Posterior vena cava (tissue), 2 donors: Measurements from ENCODE around the gene ALS2CL. TPM values are rescaled to one million over a fixed set of nuclear protein-coding genes. Genes with fewer than 3 reads are reported as not detected.

ENCODE experiments used
- DNase-seq: peaks from one replicate; pipeline ENCODE4 v3.0.0-alpha.2; 2020; ENCODE audit warnings: low spot score
- intact Hi-C, 2 donors: fragments of 100-400 bp; cut with DNase I; formaldehyde crosslinking; loops; one replicate each; pipeline versions ENCODE4 v1.14.1 to v1.14.2; 2022 to 2023
- total RNA-seq, 2 donors: library from RNA; stranded (reverse); fragmentation: NEBNext Ultra II Directional; extraction: Animal tissue kit (Norgen Biotek cat#: 25700); gene quantifications; one replicate each; pipeline ENCODE4 v1.2.1, GENCODE V29; 2021
- donor health status: DM: yes; HTN: yes; CAD: no.
- donor health status: DM: yes; HTN: yes; CAD: no.

The ALS2CL gene
- total RNA-seq, 2 donors from 2014 or later, result 12.1 to 12.5 TPM

DNA sequence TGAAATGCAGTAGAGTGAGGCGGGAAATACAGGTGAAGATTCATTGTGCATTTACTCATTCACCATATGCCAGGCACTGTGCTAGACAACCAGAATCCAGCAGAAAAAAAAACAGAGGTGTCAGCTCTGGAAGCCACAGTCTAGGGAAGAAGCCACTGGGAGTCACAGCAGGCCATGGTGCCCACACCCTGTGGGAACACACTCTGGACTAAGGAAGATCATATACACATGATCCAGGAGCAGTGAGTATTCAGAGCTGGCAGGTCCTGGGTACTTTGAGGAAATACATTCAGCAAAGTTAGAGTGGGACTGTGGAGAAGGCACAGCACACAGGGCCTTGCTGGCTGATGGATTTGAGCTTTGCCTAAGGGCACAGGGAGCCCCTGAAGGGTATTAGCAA is 66.4 kb downstream of the ALS2CL start:
- no peak for DNase-seq
- intact Hi-C loops, result no loop called here

DNA sequence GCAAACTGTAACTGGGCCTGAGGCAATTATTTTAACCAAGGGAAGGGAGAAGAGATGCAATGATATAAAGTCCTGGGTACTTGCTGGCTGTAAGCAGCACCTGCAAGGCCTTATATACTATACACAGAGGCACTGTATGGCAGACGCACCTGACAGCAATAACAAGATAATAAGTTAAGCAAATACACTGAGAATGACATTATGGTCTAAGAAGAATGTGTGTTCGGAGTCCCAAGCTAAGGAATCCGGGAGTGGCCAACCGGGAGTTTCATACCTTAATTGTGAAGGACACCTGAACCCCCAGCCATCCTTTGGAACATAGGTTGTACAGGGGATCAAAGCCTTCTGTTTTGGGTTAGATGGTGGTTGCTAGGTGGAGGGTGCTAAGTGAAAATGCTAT is 67.4 kb downstream of the ALS2CL start:
- DNase-seq, result no peak
- intact Hi-C loops, result no loop called here

DNA sequence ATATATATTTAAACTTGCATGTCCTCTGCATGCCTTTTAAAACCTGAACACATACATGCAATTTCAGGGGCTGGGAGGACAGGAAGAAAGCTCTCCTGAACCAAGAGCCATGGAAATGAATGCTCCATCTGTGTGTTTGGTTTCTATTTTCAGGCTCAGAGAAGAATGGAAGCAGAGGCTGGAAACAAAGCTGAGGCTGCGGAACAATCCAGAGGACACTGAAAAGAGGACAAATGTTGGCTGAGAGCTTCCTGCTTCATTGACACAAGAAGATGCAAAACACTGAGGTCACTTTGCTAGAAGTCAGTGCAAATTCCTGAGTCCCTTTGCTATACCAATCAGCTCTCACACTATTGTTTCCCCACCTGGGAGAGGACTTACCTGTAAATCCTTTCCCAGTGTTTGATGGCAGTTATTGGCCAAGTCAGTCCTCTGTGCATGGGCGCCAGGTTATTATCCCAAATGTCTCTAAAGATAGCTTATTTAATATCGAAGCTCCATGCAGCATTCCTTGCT is 68.4 kb downstream of the ALS2CL start:
- intact Hi-C loops, result no loop called here

DNA sequence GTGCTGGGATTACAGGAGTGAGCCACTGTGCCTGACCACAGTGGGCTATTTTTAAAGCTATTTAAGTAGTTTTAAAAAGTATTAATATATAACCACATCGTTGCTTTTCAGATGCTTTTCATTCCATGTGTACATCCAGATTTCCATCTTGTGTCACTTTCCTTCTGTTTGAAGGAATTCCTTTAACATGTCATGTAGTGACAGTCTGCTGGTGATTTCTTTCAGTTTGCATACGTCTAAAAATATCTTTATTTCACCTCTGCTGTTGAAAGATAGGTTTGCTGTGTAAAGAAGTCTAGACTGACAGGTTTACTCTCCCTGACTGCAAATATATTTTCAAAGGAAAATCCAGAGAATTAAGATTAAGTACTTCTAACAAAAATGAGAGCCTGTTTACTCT is 68.9 kb downstream of the ALS2CL start:
- intact Hi-C loops, result no loop called here
- no peak for DNase-seq

More for the DNA sequence above, 68.4 kb downstream of the ALS2CL start:
- DNase-seq, result no peak

DNA sequence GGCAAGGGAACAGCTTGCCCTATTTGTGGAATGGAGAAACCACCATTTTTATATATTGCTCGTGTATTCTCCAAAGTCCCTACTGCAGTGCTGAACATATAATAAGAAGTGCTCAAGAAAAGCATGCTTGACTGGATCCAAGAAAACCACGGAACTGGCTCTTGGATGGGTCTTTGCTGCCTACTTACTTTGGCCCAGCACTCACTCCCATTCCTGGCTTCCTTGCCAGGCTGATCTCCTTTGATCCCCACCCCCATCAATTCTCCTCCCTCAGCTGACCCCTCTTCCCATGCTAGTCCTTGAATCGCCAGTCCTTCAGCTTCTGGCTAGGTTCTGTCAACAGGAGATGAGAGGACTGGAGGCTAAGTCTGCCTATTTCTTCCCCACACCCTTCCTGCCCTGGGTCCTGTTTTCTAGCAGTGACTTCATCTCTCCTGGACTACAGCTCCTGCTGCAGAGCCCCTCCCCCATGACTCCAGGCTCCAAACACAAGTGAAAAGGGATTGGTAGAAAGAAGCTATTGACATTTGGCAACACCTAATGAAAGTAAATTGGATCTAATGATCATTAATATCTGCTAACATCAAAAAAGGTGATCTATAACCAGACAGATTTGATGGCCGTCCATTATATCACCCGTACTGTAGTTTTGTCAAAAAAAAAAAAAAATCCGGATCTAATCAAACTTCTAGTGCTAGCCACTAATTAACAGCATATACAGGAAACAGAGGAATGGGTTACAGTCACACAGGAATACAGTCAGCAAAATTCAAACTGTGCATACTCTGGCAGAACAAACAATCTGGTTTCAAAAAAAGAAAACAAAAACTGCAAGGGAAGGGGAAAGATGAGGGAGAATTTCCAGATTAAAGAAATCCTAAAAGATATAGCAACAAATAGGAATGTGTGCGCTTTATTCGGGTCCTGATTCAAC is 73.4 kb downstream of the ALS2CL start:
- intact Hi-C loops, result no loop called here
- DNase-seq, result no peak

Other genes starting within 250 kb of the ALS2CL start
- gene LTF, start 228.8 kb downstream of the ALS2CL start, total RNA-seq, result 1 to 10 TPM; 3.6 to 3.7 TPM
- gene RTP3, start 195.7 kb downstream of the ALS2CL start, total RNA-seq, result not detected
- 1 to 10 TPM; 1.9 to 5.7 TPM for gene LRRC2, start 127.4 kb downstream of the ALS2CL start, total RNA-seq
- gene FAM240A, start 81.2 kb downstream of the ALS2CL start, total RNA-seq, result under 1 TPM in 1 of 2 donors, not detected in 1; 0.28 TPM
- gene TMIE, start 7.7 kb upstream of the ALS2CL start, total RNA-seq, result 1 to 10 TPM; 1.4 TPM
- not detected for gene PRSS50, start 24.2 kb upstream of the ALS2CL start, total RNA-seq
- 1 to 10 TPM; 3.2 to 5.9 TPM for gene MYL3, start 169.8 kb upstream of the ALS2CL start, total RNA-seq
- gene PTH1R, start 184.0 kb upstream of the ALS2CL start, total RNA-seq, result 10 to 100 TPM in 1 of 2 donors, 1 to 10 TPM in 1; 5.8 to 17.9 TPM